ENCODE data around the gene AHI1. TPM values are rescaled to one million over a fixed set of nuclear protein-coding genes. Genes with fewer than 3 reads are reported as not detected.
"Not testable (repeated sequence)": the region's sequence is repeated elsewhere in the genome, so short reads cannot be mapped to it uniquely, and the experiment has no call there.

AHI1 gene
- total RNA-seq, 1 donor from 2014 or later, result 20.0 TPM

DNA sequence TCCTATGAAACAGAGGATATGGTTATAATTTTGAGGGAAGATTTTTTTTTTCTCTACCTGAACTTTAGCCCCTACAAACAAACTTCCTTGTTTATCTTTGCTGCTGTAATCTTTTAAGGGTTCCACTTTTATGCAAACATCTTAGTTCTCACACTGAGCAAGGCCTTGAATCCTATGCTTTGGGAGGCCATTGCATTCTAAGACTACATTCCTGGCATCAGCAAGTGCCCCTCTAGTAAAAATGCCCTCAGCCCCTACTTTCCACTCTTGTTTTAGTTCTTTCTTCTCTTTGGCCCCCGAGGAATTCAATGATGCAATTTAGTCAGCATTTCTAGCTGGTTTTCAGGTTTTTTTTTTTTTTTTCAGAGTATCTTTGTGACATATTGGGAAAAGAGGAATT lies 8.1 kb upstream of the AHI1 start:
- DNase-seq (ENCODE audit: low spot score), result no peak

DNA sequence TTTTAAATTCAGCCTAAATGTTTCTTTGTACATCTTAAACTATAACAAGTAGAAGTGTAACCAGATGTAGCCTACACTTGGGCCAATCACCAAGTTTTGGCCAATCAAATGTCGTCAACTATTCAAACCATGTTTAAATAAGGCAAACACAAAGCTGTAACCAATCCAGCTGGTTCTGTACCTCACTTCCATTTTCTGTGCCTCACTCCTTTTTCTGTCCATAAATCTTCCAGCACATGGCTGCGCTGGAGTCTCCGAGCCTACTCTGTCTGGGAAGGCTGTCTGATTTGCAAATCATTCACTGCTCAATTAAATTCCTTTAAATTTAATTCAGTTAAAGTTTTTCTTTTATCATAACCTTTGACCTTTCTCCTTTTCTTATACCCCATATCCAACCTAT lies 7.7 kb upstream of the AHI1 start:
- no peak for DNase-seq (ENCODE audit: low spot score)

DNA sequence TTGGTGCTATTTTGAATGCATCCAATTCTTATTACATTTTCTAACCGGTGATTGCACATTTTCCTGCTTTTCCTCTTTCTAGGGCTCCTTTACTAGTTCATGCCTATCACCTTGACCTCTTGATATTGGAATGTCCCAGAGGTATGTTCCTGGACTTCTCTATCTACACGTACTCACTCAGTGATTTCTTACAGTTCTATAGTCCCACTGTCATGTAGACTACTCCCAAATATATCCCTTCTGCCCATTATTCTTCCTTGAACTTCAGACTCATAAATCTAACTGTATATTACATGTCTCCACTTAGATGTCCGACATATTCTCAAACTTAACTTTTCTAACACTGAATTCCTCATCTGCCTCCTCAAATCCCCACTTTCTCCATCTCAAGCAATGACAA lies 7.2 kb upstream of the AHI1 start:
- no peak for DNase-seq (ENCODE audit: low spot score)

DNA sequence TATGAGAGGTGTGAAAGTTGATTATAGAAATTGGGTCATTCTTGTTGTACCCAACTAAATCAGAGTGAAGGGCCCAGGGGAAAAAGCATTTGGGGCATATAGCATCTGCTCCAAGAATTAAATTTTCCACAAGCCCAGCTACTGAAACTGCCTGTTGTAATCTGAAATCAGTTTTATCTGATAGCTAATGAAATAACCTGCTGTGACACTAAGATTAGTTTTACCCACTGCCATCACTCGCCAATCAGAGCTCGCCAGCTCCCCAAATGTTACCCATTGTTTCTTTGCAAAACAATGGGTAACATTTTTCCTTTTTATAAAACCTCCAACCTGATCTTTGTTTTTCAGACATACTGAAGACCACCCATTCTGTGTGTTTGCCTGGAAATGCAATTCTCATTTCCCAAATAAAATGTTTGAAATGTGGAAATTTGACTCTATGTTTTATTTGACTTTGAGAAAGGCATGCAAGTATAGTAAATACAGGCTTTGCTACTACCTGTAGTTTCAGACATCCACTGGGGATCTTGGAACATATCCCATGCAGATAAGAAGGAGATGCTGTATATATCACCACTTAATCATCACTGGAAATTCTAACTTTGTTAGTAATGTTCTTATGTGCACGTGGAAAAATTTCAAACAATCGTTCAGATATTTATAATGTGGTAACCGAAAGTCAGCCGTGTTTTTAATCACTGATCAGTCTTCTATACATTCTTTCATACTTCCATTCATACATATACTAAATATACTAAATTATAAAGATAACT lies 6.3 kb upstream of the AHI1 start:
- DNase-seq (ENCODE audit: low spot score), result no peak

DNA sequence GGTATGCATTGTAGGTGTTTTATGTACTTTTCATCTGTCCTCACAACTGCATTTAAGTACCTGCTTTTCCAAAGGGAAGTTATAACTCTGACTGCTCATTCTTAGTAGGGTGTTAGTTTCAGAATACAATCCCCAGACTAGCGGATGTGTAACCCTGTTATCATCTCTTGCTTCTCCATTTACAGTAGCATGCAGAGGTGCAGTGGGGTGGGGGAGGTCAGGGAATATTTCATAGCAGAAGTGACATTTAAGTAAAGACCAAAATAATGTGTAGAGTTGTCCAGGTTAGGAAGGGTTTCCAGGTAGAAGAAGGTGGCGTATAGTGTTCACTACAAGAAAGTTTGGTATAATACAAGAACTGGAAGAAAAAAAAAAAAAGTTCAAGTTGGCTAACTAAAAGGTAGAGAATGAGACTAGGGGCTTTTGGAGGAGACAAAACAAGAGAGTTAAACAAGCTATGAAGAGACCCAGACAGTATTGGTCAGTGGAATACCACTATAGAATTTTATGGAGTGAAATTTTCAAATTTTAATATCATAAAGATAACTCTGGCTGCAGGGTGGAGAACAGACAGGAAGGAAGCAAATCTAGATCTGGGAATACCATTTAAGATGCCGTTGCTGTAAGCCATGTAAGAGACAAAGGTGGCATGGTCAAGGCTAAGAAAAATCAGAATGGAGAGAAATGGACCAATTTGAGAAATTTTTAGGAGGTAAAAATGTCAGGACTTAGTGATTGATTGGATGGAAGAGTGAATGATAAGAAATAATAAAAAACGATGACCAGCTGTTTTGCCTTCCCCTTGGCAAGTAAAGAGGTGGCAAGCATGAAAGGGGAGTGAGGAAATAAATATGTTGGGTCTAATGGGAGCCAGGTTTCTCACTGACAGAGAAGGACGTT lies 2.2 kb upstream of the AHI1 start:
- no peak for DNase-seq (ENCODE audit: low spot score)

DNA sequence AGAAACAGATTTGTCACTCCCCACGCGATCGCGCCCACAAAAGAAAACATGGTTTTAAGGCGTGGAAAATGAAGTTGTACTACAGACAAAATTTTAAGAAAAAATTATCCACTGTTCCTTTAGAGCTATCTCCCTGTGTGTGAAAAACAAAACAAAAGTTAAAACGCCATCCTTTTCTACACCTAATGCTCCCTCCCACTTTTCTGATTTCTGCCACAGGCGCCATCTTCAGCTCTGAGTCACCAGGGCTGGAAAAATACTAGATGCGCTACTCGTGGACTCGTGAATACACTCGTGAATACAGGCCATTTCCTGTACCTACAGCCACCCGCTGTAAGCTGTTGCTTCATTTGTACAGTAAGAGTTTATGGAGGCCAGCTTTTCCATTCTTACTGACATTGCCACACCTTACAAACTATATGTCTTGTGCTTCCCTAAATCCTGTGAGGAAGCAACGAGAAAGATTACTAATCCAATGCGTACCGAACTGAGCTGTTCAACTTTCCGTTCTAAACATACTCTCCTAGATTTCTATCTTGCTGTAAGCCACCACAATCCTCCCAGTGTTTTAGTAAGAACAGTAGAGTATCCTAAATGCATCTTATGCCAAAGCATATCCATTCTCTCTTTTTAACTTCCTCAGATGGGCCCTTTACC lies 773 bp upstream of the AHI1 start:
- DNase-seq (ENCODE audit: low spot score), result peak; percentile 76

DNA sequence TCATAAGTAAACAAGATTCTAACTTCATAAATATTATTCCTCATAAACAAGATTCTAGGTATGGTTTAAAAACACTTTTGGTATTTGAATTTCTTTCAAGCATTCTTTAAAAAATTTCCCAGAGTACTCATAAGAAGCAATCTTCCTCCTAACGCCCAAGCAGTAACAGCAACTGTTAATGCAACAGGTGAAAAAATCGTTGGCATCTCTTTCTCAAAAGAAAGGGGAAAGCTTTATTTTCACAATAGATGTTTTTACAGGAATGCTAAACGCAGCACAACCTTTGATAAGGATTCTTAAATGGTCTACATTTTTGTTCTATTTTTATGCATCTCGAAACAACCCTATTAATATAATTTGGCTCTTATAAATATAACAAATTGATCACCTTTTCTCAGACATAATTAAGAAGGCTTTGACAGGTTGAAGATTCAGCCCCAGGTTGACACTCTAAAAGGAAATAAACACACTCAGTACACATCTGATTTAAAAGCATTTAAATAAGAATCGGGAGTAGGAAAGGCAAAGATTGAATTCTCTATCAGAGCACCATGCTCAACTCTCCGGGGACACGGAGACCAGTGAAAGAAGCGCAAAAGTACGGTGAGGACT lies 634 bp downstream of the AHI1 start:
- DNase-seq (ENCODE audit: low spot score), result no peak

DNA sequence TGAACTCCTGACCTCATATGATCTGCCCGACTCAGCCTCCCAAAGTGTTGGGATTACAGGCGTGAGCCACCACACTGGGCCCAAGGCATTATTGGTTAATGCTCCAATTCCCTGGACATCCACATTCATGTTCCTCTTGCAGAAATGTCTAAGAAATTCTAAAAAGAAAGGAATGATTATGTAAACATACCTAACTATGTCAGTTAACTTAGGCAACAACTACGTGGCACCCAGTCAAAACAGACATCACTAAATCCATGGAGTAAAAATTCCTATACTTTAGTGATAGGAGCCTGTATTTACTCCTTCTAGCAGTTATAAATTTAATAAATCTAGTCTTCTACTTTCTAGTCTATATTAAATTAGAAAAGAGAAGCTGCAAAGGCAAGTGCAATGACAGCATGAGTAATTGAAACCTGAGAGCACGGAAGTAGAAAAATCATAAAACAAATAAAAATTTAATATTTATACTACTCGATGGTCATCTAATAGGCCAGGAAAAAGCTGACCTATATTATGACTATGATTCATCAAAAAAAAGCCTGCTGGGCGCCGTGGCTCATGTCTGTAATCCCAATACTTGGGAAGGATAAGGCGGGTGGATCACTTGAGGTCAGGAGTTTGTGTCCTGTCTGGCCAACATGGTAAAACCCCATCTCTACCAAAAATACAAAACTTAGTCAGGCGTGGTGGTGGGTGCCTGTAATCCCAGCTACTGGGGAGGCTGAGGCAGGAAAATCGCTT lies 4.2 kb downstream of the AHI1 start:
- DNase-seq (ENCODE audit: low spot score), result no peak

DNA sequence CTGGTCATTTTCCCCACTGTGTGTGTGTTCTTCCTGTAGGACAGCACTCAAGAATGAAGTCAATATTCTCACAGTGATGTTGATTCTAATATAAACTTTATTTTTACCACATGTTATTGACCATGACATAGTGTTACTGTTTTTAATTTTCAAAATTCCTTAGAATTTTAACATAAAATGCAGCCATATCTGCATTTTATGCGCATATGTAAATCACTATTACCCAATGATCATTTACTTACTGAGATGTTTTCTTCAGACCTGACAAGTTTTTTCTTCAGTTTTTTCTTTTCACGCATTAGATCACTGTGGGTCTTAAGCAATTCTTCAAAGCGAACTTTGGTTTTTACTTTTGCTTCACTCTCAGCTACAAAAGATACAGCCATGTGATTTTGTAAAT lies 7.2 kb downstream of the AHI1 start:
- no peak for DNase-seq (ENCODE audit: low spot score)

DNA sequence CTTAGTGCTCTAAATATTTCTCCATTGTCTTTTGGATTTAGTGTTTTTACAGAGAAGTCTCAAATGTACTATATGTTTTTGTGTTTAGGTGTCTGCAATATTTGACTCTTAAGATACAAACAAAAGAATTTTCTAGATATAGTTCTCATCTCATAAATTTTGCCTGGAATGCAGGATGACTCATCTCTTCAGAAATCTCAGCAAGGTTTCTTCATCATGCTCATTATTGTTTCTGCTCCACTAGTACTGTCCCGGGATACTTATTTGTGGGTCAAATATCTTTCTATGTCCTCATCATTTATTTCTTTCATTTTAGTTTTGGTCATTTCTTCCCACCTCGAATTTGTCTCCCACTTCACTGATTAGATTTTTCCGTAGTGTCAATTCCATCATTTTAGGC lies 9.5 kb downstream of the AHI1 start:
- DNase-seq (ENCODE audit: low spot score), result no peak

DNA sequence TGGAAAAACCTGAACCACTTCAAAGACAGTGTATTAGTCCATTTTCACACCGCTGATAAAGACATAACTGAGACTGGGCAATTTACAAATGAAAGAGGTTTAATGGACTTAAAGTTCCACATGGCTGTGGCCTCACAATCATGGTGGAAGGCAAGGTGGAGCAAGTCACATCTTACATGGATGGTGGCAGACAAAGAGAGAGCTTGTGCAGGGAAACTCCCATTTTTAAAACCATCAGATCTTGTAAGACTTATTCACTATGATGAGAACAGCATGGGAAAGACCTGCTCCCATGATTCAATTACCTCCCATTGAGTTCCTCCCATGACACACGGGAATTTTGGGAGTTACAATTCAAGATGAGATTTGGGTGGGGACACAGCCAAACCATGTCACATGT lies 13.6 kb downstream of the AHI1 start:
- DNase-seq (ENCODE audit: low spot score), result not testable (repeated sequence)

DNA sequence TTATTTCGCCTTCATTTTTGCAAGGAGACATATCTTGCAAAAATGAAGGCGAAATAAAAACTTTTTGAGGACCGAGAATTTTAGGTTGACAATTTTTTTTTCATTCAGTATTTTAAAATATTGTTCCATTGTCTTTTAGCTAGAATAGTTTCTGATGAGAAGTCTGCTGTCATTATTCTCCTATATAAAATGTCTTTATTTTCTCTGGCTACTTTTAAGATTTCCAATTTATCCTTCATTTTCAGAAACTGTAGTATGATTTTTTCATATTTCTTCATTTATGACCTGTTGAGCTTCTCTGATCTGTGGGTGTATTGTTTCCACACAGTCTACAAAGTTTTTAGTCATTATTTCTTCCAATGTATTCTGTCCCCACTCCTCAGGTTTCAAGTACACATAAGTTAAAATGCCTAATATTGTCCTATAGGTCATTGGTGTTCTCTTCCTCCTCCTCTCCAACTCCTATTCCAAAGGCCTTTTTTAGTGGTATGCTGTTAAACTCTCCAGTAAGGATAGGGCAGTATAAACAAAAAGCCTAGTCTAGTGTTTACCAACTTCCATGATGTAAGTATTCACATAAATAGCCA lies 15.7 kb downstream of the AHI1 start:
- no peak for DNase-seq (ENCODE audit: low spot score)

DNA sequence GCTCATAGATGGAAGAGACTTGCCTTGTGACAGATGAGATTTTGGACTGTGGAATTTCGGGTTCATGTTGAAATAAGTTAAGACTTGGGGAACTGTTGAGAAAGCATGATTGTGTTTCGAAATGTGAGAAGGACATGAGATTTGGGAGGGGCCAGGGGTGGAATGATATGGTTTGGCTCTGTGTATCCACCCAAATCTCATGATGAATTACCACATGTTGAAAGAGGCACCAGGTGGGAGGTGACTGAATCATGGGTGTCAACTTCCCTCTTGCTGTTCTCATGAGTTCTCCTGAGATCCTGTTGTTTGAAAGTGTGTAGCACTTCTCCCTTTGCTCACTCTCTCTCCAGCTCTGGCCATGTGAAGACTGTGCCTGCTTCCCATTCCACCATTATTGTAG lies 17.9 kb downstream of the AHI1 start:
- no peak for DNase-seq (ENCODE audit: low spot score)

DNA sequence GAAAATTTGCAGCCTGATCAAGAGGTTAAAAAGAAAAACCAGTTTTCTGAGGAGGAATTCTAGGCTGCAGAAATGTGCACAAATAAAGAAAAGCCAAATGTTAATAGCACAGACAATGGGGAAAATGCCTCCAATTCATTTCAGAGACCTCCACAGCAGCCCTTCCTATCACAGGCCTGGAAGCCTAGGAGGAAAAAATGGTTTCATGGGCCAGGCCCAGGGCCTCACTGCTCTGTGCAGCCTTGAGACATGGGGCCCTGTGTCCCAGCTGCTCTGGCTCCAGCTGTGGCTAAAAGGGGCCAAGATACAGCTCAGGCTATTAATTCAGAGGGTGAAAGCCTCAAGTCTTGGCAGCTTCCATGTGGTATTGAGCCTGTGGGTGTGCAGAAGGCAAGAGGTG lies 18.9 kb downstream of the AHI1 start:
- DNase-seq (ENCODE audit: low spot score), result no peak

DNA sequence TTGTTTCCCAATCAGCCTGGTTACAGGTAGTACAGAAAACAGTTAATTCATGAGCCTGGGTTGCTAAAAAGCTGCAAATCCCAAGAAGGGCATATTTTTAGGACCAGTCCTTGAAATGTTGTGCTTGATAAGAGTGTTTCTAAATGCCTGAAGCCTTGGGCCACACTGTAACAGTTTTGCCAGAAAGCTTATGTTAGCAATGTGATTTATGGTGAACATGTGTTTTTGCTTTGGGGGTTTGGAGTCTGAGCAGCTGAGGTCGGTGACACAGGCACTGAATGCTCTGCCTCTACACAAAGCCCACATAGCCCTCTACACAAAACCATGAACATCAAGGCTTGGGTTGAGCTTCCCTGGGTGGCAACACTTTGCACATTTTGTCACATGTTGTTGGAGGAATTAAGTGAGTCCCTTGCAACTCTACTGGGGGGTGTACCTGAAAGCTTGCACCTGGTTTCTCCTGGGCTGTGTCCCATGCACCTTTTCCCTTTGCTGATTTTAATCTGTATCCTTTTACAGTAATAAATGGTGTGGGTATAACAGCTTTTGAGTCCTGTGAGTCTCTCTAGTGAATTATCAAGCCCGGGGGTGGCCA lies 22.2 kb downstream of the AHI1 start:
- DNase-seq (ENCODE audit: low spot score), result no peak

DNA sequence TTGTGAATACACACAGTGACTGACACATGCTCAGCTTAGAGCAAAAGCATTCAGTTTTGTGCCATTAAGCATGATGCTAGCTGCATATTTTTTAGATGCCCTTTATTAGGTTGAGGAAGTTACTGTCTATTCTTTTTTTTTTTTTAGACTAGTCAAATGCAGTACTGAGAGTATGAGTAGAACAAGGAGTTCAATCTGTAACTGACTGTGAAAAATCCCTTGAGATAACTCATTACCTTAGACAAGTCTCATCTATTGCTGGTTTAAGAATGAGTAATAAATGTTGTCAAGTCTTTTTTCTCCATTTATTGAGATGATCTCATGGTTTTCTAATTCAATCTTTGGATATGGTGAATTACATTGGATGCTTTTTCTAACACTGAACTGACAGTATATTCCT lies 23.2 kb downstream of the AHI1 start:
- DNase-seq (ENCODE audit: low spot score), result no peak

DNA sequence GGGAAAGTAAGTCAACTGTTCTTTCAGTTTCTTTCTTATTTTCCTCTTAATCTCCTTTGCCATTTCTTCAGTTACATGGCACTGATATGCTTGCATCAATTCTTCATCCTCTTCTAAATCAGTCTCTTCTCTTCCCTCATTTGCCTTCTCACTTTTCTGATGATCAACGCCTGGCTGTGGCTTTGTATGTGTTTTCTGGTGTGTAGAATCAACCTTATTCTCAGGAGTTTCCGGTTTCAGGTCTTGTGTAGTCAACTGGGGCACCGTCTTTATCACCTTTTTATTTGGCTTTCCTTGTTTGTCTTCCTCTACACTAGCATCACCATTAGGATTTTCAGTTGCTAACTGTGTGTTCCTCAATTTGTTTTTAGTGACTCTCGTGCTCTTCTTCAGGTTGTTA lies 31.6 kb downstream of the AHI1 start:
- no peak for DNase-seq (ENCODE audit: low spot score)

DNA sequence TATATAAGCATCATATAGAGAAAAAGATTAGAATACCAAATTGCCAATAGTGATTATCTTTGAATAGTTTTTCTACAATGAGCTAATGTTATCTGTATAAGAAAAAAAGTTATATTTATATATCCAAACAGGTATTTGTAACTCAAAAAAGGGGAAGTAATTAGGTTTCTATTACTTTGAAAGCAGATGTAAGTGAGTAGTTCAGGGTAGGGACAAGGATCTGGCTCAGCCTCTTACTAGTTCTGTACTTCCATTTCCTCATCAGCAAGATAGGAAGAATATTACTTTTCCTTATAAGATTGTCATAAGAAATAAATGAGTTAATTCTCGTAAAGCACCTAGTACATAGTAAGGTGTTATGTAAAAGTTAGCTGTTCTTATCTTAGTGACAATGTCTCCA lies 32.2 kb downstream of the AHI1 start:
- DNase-seq (ENCODE audit: low spot score), result no peak

DNA sequence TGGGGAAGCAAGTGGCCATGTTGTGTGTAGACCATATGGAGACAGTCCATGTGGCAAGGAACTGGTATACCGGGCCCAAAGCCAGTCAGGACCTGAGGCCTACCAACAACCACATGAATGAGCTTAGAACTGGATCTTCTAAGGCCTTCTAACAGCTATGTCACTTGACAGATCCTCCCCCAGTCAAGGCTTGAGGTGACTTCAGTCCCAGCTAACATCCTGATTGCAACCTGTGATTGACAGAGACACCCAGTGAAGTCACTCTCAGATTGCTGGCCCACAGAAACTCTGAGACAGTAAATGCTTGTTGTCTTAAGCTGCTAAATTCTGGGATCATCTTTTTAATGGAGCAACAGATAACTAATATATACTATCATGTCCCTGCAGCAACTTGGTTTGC lies 32.9 kb downstream of the AHI1 start:
- DNase-seq (ENCODE audit: low spot score), result no peak

DNA sequence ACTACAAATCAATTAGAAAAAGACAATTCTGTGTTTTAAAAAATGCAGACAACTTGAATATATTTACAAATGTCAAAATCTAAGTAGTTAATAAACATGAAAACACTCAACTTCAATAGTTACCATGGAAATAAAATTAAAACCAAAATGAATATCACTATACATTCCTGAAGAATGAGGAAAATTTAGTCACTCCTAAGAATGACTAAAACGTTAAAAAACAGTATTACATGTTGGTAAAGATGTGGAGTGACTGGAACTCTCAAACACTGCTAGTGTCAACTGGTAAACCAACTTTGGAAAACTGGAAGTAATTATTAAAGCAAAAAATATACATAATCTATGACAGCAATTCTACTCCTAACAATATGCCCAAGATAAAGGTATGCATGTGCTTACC lies 36.3 kb downstream of the AHI1 start:
- no peak for DNase-seq (ENCODE audit: low spot score)

DNA sequence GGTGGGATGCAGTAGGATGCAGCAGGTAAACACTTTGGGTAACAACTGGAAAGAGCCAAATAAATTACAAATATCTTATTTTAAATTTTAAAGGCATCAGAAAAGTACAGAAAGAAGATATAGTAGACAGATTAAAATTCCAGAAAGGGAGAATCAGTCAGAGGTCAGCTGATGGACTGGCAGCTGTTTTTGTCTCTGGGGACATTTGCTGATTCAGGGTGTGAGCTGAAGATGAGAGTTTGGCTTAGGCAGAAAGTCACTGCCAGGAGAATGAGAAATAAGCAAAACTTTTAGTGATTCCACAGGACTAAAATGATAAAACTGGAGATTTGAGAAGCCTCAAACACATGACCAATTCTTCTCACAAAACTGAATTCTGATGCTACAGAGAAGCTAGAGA lies 39.5 kb downstream of the AHI1 start:
- DNase-seq (ENCODE audit: low spot score), result no peak
